ENCODE results near the gene PRKCE. TPM values are rescaled to one million over a fixed set of nuclear protein-coding genes. Genes with fewer than 3 reads are reported as not detected.
A peak's percentile ranks its signal among the peaks of the same experiment; 100 is the strongest.

PRKCE gene
- total RNA-seq, 1 experiment from 2014 or later: 14.8 TPM

- no peak overlapping the region; a peak in 1 of 4 replicates for H3K4me3 ChIP-seq (replicated peaks in 1 of 2; ENCODE audit: low read depth in 1 of 2, low read length in 2 of 2)
- TF ChIP-seq TCF7L2 (IDR thresholded peaks at IDR 0.05; ENCODE audit: borderline replicate concordance, extremely low read depth, insufficient read depth, insufficient read length): no peak
- no peak for TF ChIP-seq SIN3A (IDR thresholded peaks at IDR 0.05; ENCODE audit: low read depth)
- no peak for TF ChIP-seq SRF (IDR thresholded peaks at IDR 0.05; ENCODE audit: low read depth)
- TF ChIP-seq CBX3 (IDR thresholded peaks at IDR 0.05; ENCODE audit: low read depth): no peak
- TF ChIP-seq EZH2phosphoT487 (IDR thresholded peaks at IDR 0.05; ENCODE audit: borderline replicate concordance): no peak
- no peak for TF ChIP-seq POLR2A (IDR thresholded peaks at IDR 0.05; ENCODE audit: borderline replicate concordance, extremely low read depth, insufficient read depth, insufficient read length)
- no peak for TF ChIP-seq POLR2AphosphoS5 (IDR thresholded peaks at IDR 0.05; ENCODE audit: low read depth, low read length)
- TF ChIP-seq, protein P1, sequence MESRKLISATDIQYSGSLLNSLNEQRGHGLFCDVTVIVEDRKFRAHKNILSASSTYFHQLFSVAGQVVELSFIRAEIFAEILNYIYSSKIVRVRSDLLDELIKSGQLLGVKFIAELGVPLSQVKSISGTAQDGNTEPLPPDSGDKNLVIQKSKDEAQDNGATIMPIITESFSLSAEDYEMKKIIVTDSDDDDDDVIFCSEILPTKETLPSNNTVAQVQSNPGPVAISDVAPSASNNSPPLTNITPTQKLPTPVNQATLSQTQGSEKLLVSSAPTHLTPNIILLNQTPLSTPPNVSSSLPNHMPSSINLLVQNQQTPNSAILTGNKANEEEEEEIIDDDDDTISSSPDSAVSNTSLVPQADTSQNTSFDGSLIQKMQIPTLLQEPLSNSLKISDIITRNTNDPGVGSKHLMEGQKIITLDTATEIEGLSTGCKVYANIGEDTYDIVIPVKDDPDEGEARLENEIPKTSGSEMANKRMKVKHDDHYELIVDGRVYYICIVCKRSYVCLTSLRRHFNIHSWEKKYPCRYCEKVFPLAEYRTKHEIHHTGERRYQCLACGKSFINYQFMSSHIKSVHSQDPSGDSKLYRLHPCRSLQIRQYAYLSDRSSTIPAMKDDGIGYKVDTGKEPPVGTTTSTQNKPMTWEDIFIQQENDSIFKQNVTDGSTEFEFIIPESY (IDR thresholded peaks at IDR 0.05; ENCODE audit: extremely low read depth, insufficient replicate concordance, low read length): no peak
- TF ChIP-seq MAX (IDR thresholded peaks at IDR 0.05): no peak
- TF ChIP-seq FOSL1 (IDR thresholded peaks at IDR 0.05; ENCODE audit: low read depth): no peak
- TF ChIP-seq SP1 (IDR thresholded peaks at IDR 0.05; ENCODE audit: low read depth): no peak
- TF ChIP-seq, protein P2, sequence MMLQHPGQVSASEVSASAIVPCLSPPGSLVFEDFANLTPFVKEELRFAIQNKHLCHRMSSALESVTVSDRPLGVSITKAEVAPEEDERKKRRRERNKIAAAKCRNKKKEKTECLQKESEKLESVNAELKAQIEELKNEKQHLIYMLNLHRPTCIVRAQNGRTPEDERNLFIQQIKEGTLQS (IDR thresholded peaks at IDR 0.05): no peak
- no peak for TF ChIP-seq YY1 (IDR thresholded peaks at IDR 0.05; ENCODE audit: extremely low read depth, insufficient replicate concordance, low read depth, low read length)
- TF ChIP-seq ZFX (IDR thresholded peaks at IDR 0.05): no peak
- TF ChIP-seq EGR1 (IDR thresholded peaks at IDR 0.05; ENCODE audit: low read depth): no peak
- no peaks in the 10 kb centered on the region for H3K9me2 ChIP-seq (ENCODE audit: insufficient read depth)
- no TSS peak for BruUV-seq (replicated peaks)
- no peaks in the 10 kb centered on the region for H3K27me3 ChIP-seq (ENCODE audit: insufficient read depth, low read length)
- H3K36me3 ChIP-seq (ENCODE audit: control insufficient read depth in 1 of 2, insufficient read depth in 2 of 2, low read length in 2 of 2): no peaks in the 10 kb centered on the region
- H3K4me1 ChIP-seq (ENCODE audit: control insufficient read depth in 1 of 2, insufficient read depth in 2 of 2, low read length in 2 of 2): peaks cover 46 to 72% of the 10 kb centered on the region in 2 experiments
- DNase-seq (ENCODE audit: low read depth, low spot score) (no peak), ATAC-seq (no peak)
- H2AFZ ChIP-seq (ENCODE audit: low read depth, low read length, poor library complexity, severe bottlenecking): no peak overlapping the region
- H3K9me3 ChIP-seq (ENCODE audit: control insufficient read depth in 1 of 2, insufficient read depth in 1 of 2, low read depth in 1 of 2, low read length in 2 of 2): no peaks in the 10 kb centered on the region
- no peaks in the 10 kb centered on the region for H3K79me2 ChIP-seq (ENCODE audit: insufficient read depth, low read length)
- peak overlapping the region; percentile 79 for H3K4me2 ChIP-seq (ENCODE audit: low read length)
- H4K20me1 ChIP-seq (ENCODE audit: insufficient read depth): no peaks in the 10 kb centered on the region
- ChIA-PET RAD21 (ENCODE audit: low non-redundant PET in 1 of 2, low total read pairs in 2 of 2, uncharacterized antibody in 2 of 2, unreplicated experiment in 2 of 2) (no interaction called here), POLR2A (no interaction called here), CTCF (interaction anchor here (1.0 to 1.3 kb wide), 3 partner anchors 25 to 330 kb away, joined by 3 read pairs; no protein-coding TSS in a partner anchor)
- H3K27ac ChIP-seq (ENCODE audit: low read depth, low read length): peak overlapping the region; percentile 68
- intact Hi-C loops (cut with micrococcal nuclease): no loop called here
- H3K9ac ChIP-seq (ENCODE audit: low read length): peak overlapping the region; percentile 53
Measured at GRCh38 chr2:45937990-45938389, 286.5 kb downstream of the PRKCE start.
